ENCODE results near the gene MTG1. TPM values are rescaled to one million over a fixed set of nuclear protein-coding genes. Genes with fewer than 3 reads are reported as not detected.
A peak's percentile ranks its signal among the peaks of the same experiment; 100 is the strongest.

MTG1 gene
- polyA plus RNA-seq, 1 donor (not counting 4 experiments of a cell fraction or from before 2014, with no cell fraction given), result 31.6 TPM

DNA sequence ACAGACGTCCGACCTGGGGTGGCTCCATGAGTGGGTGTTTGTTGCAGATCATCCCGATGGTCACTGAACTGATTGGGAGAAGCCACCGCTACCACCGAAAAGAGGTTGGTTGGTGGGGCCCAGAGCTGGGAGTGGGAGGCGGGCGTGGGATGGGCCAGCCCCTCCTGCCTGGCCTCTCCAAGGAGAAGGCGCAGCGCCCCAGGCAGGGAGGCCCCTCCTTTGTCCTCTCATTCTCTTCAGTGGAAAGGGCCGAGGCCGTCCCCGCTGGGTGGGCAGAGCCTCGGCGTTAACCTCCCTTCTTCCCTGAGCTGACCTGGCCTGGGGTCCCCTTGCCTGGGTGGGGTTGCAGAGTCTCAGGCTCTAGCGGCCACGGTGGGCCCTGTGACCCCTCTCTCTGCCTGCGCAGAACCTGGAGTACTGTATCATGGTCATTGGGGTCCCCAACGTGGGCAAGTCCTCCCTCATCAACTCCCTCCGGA, 5.2 kb downstream of the MTG1 start:
- no peak overlapping the region for H3K9ac ChIP-seq (ENCODE audit: control insufficient read depth, extremely low read depth, insufficient read depth, low read length)
- H3K79me2 ChIP-seq (ENCODE audit: control insufficient read depth, insufficient read depth, low read length), result peaks cover 45% of the 10 kb centered on the region
- FAIRE-seq, result no peak
- peaks cover 10% of the 10 kb centered on the region for H3K4me1 ChIP-seq (ENCODE audit: control insufficient read depth, extremely low read depth, insufficient read depth, low read length)
- dilution Hi-C loops (cut with MboI; ENCODE audit: extremely low pct_ligation_motif_present, low sequenced_read_pairs), result no loop called here
- TF ChIP-seq, protein P1, sequence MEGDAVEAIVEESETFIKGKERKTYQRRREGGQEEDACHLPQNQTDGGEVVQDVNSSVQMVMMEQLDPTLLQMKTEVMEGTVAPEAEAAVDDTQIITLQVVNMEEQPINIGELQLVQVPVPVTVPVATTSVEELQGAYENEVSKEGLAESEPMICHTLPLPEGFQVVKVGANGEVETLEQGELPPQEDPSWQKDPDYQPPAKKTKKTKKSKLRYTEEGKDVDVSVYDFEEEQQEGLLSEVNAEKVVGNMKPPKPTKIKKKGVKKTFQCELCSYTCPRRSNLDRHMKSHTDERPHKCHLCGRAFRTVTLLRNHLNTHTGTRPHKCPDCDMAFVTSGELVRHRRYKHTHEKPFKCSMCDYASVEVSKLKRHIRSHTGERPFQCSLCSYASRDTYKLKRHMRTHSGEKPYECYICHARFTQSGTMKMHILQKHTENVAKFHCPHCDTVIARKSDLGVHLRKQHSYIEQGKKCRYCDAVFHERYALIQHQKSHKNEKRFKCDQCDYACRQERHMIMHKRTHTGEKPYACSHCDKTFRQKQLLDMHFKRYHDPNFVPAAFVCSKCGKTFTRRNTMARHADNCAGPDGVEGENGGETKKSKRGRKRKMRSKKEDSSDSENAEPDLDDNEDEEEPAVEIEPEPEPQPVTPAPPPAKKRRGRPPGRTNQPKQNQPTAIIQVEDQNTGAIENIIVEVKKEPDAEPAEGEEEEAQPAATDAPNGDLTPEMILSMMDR (optimal IDR thresholded peaks at IDR 0.05 in 1 of 3, IDR thresholded peaks at IDR 0.05 in 1 of 3, conservative IDR thresholded peaks at IDR 0.05 in 1 of 3; ENCODE audit: extremely low read depth in 1 of 3, insufficient read depth in 2 of 3, low read length in 3 of 3), result no peak
- TF ChIP-seq EZH2 (IDR thresholded peaks at IDR 0.05; ENCODE audit: low read length), result no peak
- no peaks in the 10 kb centered on the region for H3K9me3 ChIP-seq (ENCODE audit: control insufficient read depth, low read depth, low read length)
- H3K4me3 ChIP-seq (ENCODE audit: control insufficient read depth in 2 of 3, extremely low read depth in 1 of 3, insufficient read depth in 2 of 3, low read depth in 1 of 3, low read length in 3 of 3), result no peak overlapping the region
- no peak overlapping the region for H3K27ac ChIP-seq (ENCODE audit: control insufficient read depth, insufficient read depth, low read length)
- DNase-seq (ENCODE audit: low read depth, low spot score), result no peak
- H3K9me1 ChIP-seq (ENCODE audit: control insufficient read depth, extremely low read depth, insufficient read depth, low read length), result no peaks in the 10 kb centered on the region
- peaks cover 33 to 37% of the 10 kb centered on the region in 2 experiments for H3K36me3 ChIP-seq (ENCODE audit: control insufficient read depth in 2 of 2, extremely low read depth in 1 of 2, insufficient read depth in 2 of 2, low read length in 2 of 2)
- no peak overlapping the region for H3K4me2 ChIP-seq (ENCODE audit: control insufficient read depth, extremely low read depth, insufficient read depth, low read depth, low read length)
- H4K20me1 ChIP-seq (ENCODE audit: control insufficient read depth, extremely low read depth, insufficient read depth, low read length), result no peaks in the 10 kb centered on the region
- H2AFZ ChIP-seq (ENCODE audit: control insufficient read depth, low read length), result no peak overlapping the region
- no peaks in the 10 kb centered on the region for H3K27me3 ChIP-seq (ENCODE audit: control insufficient read depth, extremely low read depth, insufficient read depth, low read length)

DNA sequence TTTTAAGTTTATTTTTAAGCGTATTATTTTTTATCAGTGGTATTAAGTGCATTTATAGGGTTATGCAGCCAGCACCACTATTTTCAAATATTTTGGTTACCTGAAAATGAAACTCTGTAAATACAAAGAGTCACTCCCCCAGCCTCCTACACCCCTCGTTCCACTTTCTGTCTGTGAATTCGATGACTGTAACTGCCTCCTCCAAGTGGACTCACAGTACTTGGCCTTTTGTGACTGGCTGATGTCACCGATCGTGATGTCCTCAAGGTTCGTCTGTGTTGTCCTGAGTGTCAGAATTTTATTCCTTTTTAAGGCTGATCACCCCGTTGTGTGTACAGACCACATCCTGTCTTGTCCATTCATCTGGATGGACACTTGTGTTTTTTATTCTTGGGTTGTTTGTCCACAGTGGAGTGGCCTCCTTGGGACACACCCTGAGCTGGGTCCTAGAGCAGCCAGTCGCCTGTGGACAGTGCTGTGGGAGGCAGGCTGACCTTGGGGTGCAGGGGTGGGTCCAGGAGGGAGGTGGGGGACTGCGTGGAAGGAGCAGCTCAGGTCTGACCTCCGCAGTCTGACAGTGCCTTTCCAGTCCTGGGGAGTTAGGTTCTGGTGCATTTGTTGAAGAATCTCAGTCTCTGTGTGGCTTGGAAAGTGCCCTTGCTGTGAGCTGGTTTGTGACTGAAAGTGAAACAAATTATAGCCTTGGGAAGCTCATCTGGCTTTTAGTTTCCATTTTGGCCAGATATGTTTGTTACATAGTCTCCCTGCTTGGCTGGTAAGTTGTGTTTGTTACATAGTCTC, 6.9 kb downstream of the MTG1 start:
- FAIRE-seq (peak; percentile 9), DNase-seq (ENCODE audit: low read depth, low spot score) (no peak)
- Histone ChIP-seq H3K27me3 (ENCODE audit: control insufficient read depth, extremely low read depth, insufficient read depth, low read length) (no peaks in the 10 kb centered on the region), H3K36me3 (ENCODE audit: control insufficient read depth in 2 of 2, extremely low read depth in 1 of 2, insufficient read depth in 2 of 2, low read length in 2 of 2) (peaks cover 31 to 36% of the 10 kb centered on the region in 2 experiments), H3K79me2 (ENCODE audit: control insufficient read depth, insufficient read depth, low read length) (peaks cover 38% of the 10 kb centered on the region), H2AFZ (ENCODE audit: control insufficient read depth, low read length) (no peak overlapping the region), H3K27ac (ENCODE audit: control insufficient read depth, insufficient read depth, low read length) (no peak overlapping the region), H3K4me2 (ENCODE audit: control insufficient read depth, extremely low read depth, insufficient read depth, low read depth, low read length) (no peak overlapping the region), H3K9me3 (ENCODE audit: control insufficient read depth, low read depth, low read length) (no peaks in the 10 kb centered on the region), H3K9ac (ENCODE audit: control insufficient read depth, extremely low read depth, insufficient read depth, low read length) (no peak overlapping the region), H3K4me3 (ENCODE audit: control insufficient read depth in 2 of 3, extremely low read depth in 1 of 3, insufficient read depth in 2 of 3, low read depth in 1 of 3, low read length in 3 of 3) (no peak overlapping the region), H3K4me1 (ENCODE audit: control insufficient read depth, extremely low read depth, insufficient read depth, low read length) (peaks cover under 1% of the 10 kb centered on the region), H4K20me1 (ENCODE audit: control insufficient read depth, extremely low read depth, insufficient read depth, low read length) (no peaks in the 10 kb centered on the region), H3K9me1 (ENCODE audit: control insufficient read depth, extremely low read depth, insufficient read depth, low read length) (no peaks in the 10 kb centered on the region)
- dilution Hi-C loops (cut with MboI; ENCODE audit: extremely low pct_ligation_motif_present, low sequenced_read_pairs), result no loop called here
- no peak for TF ChIP-seq EZH2 (IDR thresholded peaks at IDR 0.05; ENCODE audit: low read length)
- TF ChIP-seq, protein P1 (optimal IDR thresholded peaks at IDR 0.05 in 1 of 3, IDR thresholded peaks at IDR 0.05 in 1 of 3, conservative IDR thresholded peaks at IDR 0.05 in 1 of 3; ENCODE audit: extremely low read depth in 1 of 3, insufficient read depth in 2 of 3, low read length in 3 of 3), result no peak

All from keratinocyte (primary cell).